ENCODE results near the gene CRIP3. TPM values are rescaled to one million over a fixed set of nuclear protein-coding genes. Genes with fewer than 3 reads are reported as not detected.
A peak's percentile ranks its signal among the peaks of the same experiment; 100 is the strongest.

Gene CRIP3
- total and polyA plus RNA-seq, 2 of the 13 experiments (the other 11 are each of a cell fraction or from before 2014, with no cell fraction given): 6.3 to 9.3 TPM

DNA sequence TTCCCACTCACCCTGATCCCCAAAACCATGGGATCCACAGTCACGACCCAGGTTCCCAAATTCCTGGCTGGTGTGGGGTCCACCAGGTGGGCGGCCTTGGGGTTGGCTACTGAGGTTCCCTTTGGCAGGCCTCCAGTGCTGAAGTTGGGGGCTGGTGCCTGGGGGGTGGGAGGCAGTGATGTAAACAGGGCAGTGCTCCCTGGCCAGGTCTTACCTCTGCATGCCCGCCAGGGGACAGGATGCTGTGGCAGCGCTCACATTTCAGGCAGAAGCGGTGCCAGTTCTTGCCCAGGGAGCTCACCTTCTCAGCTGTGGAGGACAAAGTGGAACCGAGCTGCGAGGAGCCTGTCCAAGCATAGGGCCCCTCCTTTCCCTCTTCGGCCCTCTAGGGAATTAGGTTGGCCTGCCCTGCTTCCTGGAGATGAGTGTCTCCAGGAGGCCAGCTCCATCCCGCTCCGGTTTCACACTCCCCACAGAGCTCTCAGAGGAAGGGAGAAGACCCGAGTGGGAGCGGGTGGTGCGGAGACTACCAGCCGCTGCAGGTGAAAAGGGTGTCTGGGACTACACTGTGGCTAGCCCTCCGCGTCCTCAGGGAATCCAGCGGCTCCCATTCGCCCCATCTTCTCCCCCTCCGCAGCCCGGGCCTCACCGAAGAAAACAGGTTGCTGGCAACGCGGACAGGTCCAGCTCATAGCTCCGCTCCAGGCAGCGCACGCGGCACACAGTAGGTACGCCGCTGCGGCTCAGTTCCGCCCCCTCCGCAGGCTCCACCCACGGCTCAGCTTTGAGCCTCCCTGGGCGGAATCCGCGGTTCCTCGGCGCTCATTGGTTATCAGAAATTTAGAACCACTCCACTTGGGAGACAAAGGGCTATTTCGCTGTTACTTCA lies at the start of gene CRIP3 (continued):
- TF ChIP-seq ZBTB4 (CRISPR knock-in tag; IDR thresholded peaks at IDR 0.05; ENCODE audit: borderline replicate concordance): peak; percentile 61; the same call in 1 of the 2 replicates
- no peak for TF ChIP-seq ZNF354B (CRISPR knock-in tag; IDR thresholded peaks at IDR 0.05)
- TF ChIP-seq RNF2 (conservative IDR thresholded peaks at IDR 0.05; ENCODE audit: low read depth): no peak
- no peak for TF ChIP-seq SNAPC5 (CRISPR knock-in tag; IDR thresholded peaks at IDR 0.05; ENCODE audit: borderline replicate concordance)
- TF ChIP-seq, protein P1, sequence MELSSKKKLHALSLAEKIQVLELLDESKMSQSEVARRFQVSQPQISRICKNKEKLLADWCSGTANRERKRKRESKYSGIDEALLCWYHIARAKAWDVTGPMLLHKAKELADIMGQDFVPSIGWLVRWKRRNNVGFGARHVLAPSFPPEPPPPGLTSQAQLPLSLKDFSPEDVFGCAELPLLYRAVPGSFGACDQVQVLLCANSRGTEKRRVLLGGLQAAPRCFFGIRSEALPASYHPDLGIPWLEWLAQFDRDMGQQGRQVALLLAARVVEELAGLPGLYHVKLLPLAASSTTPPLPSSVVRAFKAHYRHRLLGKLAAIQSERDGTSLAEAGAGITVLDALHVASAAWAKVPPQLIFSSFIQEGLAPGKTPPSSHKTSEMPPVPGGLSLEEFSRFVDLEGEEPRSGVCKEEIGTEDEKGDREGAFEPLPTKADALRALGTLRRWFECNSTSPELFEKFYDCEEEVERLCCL (CRISPR knock-in tag; IDR thresholded peaks at IDR 0.05; ENCODE audit: borderline replicate concordance): no peak
- peak; percentile 93 for TF ChIP-seq ZNF687 (CRISPR knock-in tag; IDR thresholded peaks at IDR 0.05)
- peak; percentile 3; the same call in 1 of the 2 replicates for TF ChIP-seq HOXA5 (CRISPR knock-in tag; IDR thresholded peaks at IDR 0.05)
- no peak for TF ChIP-seq FOSL1 (CRISPR knock-in tag; IDR thresholded peaks at IDR 0.05; ENCODE audit: borderline replicate concordance)
- no peak for TF ChIP-seq MBD4 (IDR thresholded peaks at IDR 0.05; ENCODE audit: borderline replicate concordance, low read length)
- TF ChIP-seq ARID4A (CRISPR knock-in tag; IDR thresholded peaks at IDR 0.05; ENCODE audit: borderline replicate concordance): peak; percentile 53; the same call in 1 of the 2 replicates
- TF ChIP-seq JARID2 (CRISPR knock-in tag; IDR thresholded peaks at IDR 0.05; ENCODE audit: insufficient replicate concordance): no peak
- TF ChIP-seq CAMTA2 (CRISPR knock-in tag; IDR thresholded peaks at IDR 0.05; ENCODE audit: borderline replicate concordance): no peak
- TF ChIP-seq EED (CRISPR knock-in tag; IDR thresholded peaks at IDR 0.05): peak; percentile 64
- TF ChIP-seq ZNF430 (CRISPR knock-in tag; IDR thresholded peaks at IDR 0.05): 0 out of 2 replicates have a peak, but pooled peaks have one; percentile 44
